Measurements from ENCODE around the gene C11orf24. TPM values are rescaled to one million over a fixed set of nuclear protein-coding genes. Genes with fewer than 3 reads are reported as not detected.

Gene C11orf24
- 123 TPM for total RNA-seq

DNA sequence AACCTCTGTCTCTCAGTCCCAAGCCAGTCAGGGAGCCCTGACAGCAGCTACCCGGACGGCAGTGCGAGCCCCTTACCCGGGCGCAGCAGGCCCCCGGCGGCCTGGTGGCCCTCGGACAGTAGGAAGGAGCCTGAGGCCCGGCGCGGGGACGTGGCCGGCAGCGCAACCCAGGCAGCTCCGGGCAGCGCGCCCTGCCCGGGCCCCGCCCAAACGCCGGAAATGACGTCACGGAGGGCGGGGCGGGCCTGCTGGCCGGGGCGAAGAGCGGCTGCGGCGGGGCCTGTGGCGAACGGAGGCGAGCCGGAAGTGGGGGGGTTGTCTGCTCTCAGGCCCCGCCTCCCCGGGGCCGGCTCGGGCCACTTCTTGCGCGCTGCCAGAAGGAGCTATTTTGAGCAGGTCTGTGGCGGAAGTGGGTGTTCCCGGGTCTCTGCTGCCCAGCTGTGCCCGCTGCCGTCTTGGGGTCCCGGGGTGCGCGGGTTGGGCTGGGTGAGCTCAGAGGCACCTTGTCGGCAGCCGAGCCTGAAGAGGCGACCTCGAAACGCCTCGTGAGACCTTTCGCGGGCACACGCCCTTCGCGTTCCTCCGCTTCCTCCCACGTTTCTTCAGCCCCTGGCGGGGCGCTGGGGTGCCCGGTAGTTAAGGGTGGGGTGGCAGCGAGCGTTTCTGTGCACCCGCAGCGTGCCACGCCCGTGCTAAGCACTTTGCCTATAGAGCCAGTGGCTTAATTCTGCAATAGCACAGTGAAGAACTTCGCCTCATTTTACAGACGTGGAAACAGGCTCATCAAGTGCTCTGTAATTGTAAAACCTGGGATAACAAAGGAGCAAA is at the start of gene C11orf24:
TSS of gene C11orf24 (minus strand) at position 193 of the 828 bp plus-strand sequence. CDS start 8,206 bp downstream, outside the sequence.
- TF ChIP-seq, protein P1, sequence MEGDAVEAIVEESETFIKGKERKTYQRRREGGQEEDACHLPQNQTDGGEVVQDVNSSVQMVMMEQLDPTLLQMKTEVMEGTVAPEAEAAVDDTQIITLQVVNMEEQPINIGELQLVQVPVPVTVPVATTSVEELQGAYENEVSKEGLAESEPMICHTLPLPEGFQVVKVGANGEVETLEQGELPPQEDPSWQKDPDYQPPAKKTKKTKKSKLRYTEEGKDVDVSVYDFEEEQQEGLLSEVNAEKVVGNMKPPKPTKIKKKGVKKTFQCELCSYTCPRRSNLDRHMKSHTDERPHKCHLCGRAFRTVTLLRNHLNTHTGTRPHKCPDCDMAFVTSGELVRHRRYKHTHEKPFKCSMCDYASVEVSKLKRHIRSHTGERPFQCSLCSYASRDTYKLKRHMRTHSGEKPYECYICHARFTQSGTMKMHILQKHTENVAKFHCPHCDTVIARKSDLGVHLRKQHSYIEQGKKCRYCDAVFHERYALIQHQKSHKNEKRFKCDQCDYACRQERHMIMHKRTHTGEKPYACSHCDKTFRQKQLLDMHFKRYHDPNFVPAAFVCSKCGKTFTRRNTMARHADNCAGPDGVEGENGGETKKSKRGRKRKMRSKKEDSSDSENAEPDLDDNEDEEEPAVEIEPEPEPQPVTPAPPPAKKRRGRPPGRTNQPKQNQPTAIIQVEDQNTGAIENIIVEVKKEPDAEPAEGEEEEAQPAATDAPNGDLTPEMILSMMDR (IDR thresholded peaks at IDR 0.05): no peak
- peak; percentile 80 to 96 for DNase-seq (ENCODE audit: low spot score in 2 of 2)
- H3K27me3 ChIP-seq: no peaks in the 10 kb centered on the region
- H3K36me3 ChIP-seq: peaks cover 11% of the 10 kb centered on the region in 2 donors
- peaks cover 8 to 19% of the 10 kb centered on the region in 2 donors for H3K4me1 ChIP-seq
- peak within 1 kb of the TSS; percentile 78 to 82 for H3K4me3 ChIP-seq
- H3K9me3 ChIP-seq: no peaks in the 10 kb centered on the region
- intact Hi-C loops (cut with DNase I): loop anchor here (1.0 to 2.0 kb wide), 5 partner anchors 25 to 189 kb away; partner anchors contain the start of genes KMT5B, LRP5 and PPP6R3
- peak within 1 kb of the TSS; percentile 91 to 94 for H3K27ac ChIP-seq

DNA sequence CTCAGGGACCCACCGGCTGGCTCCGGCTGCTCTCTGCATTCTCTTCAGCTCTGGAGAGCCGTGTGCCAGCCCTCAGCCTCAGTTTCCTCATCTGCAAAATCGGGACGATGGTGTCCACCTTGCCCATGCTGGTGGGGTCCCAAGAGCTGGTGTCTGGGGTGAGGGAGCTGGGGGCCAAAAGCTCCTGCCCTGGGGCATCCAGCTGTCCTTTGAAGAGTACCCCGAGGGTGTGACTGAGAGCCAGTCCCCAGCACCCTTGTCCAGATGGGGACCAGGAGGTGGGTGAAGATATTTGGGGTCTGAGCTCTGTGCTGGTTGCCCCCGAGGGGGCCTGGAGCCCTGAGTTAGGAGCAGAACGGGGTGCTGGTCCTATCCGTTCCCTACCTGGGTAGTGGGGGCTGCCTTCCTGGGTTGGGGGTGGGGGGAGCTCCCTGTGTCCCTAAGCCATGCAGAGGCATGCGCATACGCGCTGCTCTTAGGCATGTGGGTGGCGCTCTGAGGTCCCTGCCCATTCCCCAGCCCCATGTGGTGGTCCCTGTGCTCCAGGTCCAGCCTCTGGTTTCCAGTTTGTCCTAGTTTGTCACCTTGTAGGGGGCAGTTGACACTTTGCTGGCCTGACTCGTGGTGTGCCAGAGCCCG is 45.5 kb upstream of the C11orf24 start:
- intact Hi-C loops (cut with DNase I): no loop called here
- Histone ChIP-seq H3K4me3 (no peak overlapping the region), H3K27me3 (no peaks in the 10 kb centered on the region), H3K36me3 (no peaks in the 10 kb centered on the region), H3K9me3 (no peaks in the 10 kb centered on the region), H3K27ac (peak overlapping the region; percentile 59 to 61), H3K4me1 (peaks cover 28 to 43% of the 10 kb centered on the region in 2 donors)
- DNase-seq (ENCODE audit: low spot score in 2 of 2): no peak
- TF ChIP-seq, protein P1 (IDR thresholded peaks at IDR 0.05): no peak

DNA sequence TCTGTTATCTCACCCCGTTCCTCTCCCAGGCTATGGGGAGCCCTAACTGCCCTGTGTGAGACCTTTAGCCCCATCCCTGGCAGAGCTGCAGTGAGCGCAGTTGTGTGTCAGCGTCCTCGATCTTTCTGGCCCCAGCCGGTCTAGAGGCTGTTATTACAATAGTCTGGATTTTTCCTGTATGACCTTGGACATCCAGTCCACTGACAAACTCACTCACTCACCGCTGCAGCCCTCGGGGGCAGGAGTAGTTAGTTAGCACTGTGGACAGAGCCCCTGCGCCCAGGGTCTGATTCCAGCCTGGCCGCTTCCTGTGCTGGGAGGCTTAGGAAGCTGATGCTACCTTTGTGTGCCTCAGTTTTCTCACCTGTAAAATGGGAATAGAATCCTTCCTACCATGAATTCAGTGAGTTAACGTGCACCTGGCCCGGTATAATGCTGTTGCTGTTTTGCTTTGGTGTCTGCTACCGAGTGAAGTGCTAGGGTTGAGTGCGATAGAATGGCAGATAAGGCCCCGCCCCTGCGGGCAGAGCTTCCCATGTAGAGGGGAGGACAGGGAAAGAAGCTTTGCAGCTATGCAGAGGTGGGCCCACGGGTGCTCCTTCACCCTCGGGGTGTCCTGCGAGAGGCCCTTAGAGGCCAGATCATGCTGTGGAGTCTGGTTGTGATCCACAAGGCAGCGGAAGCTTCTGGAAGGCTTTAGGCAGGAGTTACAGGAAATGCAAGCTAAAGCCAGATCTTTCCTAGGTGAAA is 43.6 kb upstream of the C11orf24 start:
- no peaks in the 10 kb centered on the region for H3K36me3 ChIP-seq
- no peaks in the 10 kb centered on the region for H3K9me3 ChIP-seq
- H3K4me1 ChIP-seq: peaks cover 21 to 33% of the 10 kb centered on the region in 2 donors
- intact Hi-C loops (cut with DNase I): loop anchor here (2.0 kb wide), 2 partner anchors 25 to 39 kb away; no protein-coding TSS in a partner anchor
- H3K27me3 ChIP-seq: no peaks in the 10 kb centered on the region
- H3K27ac ChIP-seq: peak overlapping the region; percentile 81 to 82
- TF ChIP-seq, protein P1 (IDR thresholded peaks at IDR 0.05): no peak
- H3K4me3 ChIP-seq: peak overlapping the region; percentile 86 to 97
- no peak for DNase-seq (ENCODE audit: low spot score in 2 of 2)

DNA sequence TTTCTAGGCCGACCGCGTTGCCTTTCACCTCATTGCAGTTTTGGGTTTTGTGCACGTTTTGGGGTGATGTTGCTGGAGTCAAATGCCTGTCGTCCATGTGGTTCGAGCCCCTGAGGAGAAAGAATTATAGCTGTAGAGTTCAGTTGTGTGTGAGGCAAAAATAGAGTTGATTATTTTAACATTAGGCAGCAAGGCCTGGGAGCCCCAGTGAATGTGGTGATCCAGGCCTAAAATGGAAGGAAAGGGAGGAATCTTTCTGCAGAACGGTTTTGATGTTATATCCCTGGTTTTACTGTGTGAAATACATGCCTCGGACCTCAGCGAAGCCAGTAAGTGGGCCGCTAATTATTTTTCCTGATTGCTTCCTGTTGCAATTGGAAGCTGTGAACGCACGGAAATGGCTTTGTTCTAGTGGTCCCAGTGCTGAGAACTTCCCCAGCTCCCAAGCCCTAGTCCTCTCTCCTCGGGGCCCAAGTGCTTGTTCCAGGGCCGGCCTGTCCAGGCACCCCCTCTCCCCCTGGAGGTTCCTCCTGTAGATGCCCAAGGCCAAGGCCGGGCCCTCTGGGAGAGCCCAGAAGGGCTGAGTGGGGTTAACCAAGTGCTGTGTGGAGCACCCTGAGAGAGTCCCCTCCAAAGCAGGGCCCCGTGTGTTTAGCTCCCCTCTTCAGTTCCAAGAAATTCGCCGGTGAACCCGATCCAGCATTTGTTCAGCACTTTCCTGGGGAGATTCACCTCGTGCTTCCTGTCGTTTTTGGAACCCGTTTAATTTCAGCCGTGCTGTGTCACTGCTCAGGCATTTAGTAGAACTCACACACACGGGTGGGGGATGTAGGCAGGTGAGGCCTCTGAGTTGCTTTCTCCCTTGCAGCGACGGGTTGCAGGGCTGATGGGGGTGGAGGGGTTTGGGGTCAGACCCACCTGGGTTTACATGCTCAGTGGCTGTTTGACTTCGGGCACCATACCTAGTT is 42.7 kb upstream of the C11orf24 start:
- peaks cover 21 to 33% of the 10 kb centered on the region in 2 donors for H3K4me1 ChIP-seq
- intact Hi-C loops (cut with DNase I): loop anchor here (2.0 to 5.0 kb wide), 3 partner anchors 26 to 102 kb away; partner anchors contain the start of gene KMT5B
- TF ChIP-seq, protein P1 (IDR thresholded peaks at IDR 0.05): no peak
- H3K36me3 ChIP-seq: no peaks in the 10 kb centered on the region
- H3K4me3 ChIP-seq: peak overlapping the region; percentile 86 to 97
- no peaks in the 10 kb centered on the region for H3K27me3 ChIP-seq
- H3K27ac ChIP-seq: peak overlapping the region; percentile 81 to 82
- no peak for DNase-seq (ENCODE audit: low spot score in 2 of 2)
- H3K9me3 ChIP-seq: no peaks in the 10 kb centered on the region

Data from ascending aorta (tissue), 2 donors.